ENCODE data around the gene TMEM86B.

The TMEM86B gene

GRCh38 chr19:55228403-55229031 is at the start of gene TMEM86B:
Gene TMEM86B (minus strand): TSS chr19:55228763. CDS start chr19:55228741, 22 bp downstream.
- no peak for DNase-seq

GRCh38 chr19:55277494-55277893 is 48.9 kb upstream of the TMEM86B start:
- no peak for DNase-seq

- no peak for DNase-seq
Observed at GRCh38 chr19:55276720-55277430, 48.3 kb upstream of the TMEM86B start.

GRCh38 chr19:55275851-55276719 is 47.5 kb upstream of the TMEM86B start:
- peak in 1 of 2 experiments; percentile 38 for DNase-seq

GRCh38 chr19:55273978-55274707 is 45.6 kb upstream of the TMEM86B start:
- no peak for DNase-seq

GRCh38 chr19:55272142-55272541 is 43.6 kb upstream of the TMEM86B start:
- DNase-seq: no peak

- no peak for DNase-seq
Observed at GRCh38 chr19:55270172-55270942, 41.8 kb upstream of the TMEM86B start.

GRCh38 chr19:55269299-55269698 is 40.7 kb upstream of the TMEM86B start:
- DNase-seq: no peak

GRCh38 chr19:55266840-55267239 is 38.3 kb upstream of the TMEM86B start:
- no peak for DNase-seq

GRCh38 chr19:55266404-55266803 is 37.8 kb upstream of the TMEM86B start:
- DNase-seq: no peak

- no peak for DNase-seq
Observed at GRCh38 chr19:55265723-55266386, 37.3 kb upstream of the TMEM86B start.

- no peak for DNase-seq
Observed at GRCh38 chr19:55265173-55265572, 36.6 kb upstream of the TMEM86B start.

- DNase-seq: no peak
Observed at GRCh38 chr19:55264531-55264930, 36.0 kb upstream of the TMEM86B start.

- no peak for DNase-seq
Observed at GRCh38 chr19:55262359-55262758, 33.8 kb upstream of the TMEM86B start.

GRCh38 chr19:55261671-55262126 is 33.1 kb upstream of the TMEM86B start:
- DNase-seq: peak in 1 of 2 experiments; percentile 15

GRCh38 chr19:55259540-55260210 is 31.1 kb upstream of the TMEM86B start:
- no peak for DNase-seq

- peak; percentile 98 to 100 for DNase-seq
Observed at GRCh38 chr19:55258828-55259539, 30.4 kb upstream of the TMEM86B start, which contains the start of gene PPP6R1. Gene PPP6R1 (minus strand): TSS chr19:55259017. CDS start chr19:55247103, 11,914 bp downstream.

- peak in 1 of 2 experiments; percentile 59 for DNase-seq
Observed at GRCh38 chr19:55258476-55258827, 29.9 kb upstream of the TMEM86B start.

GRCh38 chr19:55257461-55258420 is 29.2 kb upstream of the TMEM86B start:
- peak in 1 of 2 experiments; percentile 46 for DNase-seq

All from NCI-H526 (cell line).